GM03348 (cell line): ENCODE data around the gene SCAMP2.
"Not testable (repeated sequence)": the region's sequence is repeated elsewhere in the genome, so short reads cannot be mapped to it uniquely, and the experiment has no call there.

Source experiments
- DNase-seq: peaks from one replicate; pipeline ENCODE4 v3.0.0; 2012; ENCODE audit warnings: low spot score

Gene SCAMP2

GRCh38 chr15:74873036-74873755 lies at the start of gene SCAMP2:
SCAMP2 (minus strand) TSS chr15:74873365; CDS start chr15:74873255, 110 bp downstream.
- peak; percentile 98 for DNase-seq

DNA sequence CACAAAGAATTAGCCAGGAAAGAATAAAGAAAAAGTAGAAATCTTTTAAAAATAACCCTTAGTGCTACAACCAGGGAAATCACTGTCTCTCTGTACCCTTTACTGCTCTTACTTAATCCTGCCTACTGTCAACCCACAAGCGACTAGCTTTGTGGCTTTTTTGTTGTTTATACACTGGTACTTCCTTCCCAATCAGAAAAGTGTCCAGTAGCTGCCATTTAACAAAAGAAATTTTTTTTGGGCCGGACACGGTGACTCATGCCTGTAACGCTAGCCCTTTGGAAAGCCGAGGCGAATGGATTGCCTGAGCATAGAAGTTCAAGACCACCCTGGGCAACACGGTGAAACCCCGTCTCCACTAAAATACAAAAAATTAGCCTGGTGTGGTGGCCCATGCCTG lies 47.3 kb upstream of the SCAMP2 start:
- DNase-seq: no peak

DNA sequence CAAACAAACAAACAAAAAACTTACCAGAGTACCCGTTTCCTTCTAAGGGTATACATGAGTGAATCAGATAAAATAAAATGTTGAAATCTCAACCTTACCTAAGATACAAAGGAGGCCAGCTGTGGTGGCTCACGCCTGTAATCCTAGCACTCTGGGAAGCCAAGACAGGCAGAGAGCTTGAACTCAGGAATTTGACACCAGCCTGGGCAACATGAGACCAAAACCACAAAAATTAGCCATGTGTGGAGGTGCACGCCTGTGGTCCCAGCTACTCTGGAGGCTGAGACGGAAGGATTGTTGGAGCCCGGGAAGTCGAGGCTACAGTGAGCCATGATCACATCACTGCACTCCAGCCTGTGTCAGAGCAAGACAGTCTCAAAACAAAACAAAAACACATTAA lies 44.5 kb upstream of the SCAMP2 start:
- no peak for DNase-seq

- not testable (repeated sequence) for DNase-seq
These were observed 40.6 kb upstream of the SCAMP2 start for GRCh38 chr15:74913799-74914198.

DNA sequence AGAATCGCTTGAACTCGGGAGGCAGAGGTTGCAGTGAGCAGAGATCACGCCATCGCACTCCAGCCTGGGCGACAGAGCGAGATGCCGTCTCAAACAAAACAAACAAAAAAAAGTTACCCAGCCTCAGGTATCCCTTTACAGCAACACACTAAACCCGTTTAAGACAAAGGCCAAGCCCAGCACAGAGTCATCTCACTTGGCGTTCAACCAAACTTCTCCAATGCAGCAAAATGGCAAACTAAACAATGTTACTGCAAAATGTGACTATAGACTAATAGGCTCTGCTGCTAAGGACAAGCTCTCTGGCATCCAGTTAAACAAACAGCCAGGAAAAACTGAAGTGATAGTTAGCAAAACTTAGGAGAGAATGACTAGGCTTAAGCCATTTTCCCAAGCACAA lies 39.9 kb upstream of the SCAMP2 start:
- DNase-seq: no peak

- no peak for DNase-seq
These were observed 35.5 kb upstream of the SCAMP2 start for GRCh38 chr15:74908635-74909034.

DNA sequence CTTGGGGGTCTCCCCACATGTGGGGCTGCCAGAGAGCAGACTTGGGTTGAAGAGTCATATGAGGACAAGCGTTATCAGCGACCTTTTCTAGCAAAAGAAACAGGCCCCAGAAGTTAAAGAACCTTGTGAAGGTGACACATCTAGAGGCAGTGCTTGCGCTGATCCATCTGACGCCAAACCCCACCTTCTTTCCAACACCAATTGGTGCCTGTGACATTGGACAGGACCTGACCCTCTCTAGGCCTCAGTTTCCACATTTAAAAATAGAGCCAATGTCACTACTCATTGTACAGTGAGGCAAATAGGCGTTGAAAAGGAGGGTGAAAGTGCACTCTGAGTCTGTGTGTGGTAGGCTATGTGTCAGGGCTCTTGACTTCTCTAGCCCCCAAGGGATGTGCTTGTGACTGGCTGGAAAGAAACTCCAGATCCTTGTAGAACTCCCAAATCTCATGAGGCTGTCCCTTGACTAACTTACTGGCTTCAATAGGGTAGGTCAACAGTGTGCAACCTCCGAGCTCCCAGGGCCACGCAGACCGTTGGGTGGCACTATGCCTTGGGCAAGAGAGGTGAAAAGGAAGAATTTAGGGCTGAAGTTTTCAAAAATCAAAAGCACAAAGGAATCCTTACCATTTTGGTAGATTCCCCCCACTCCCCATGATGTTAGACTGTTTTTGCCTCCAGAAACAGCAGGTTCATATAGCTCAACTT lies 34.2 kb upstream of the SCAMP2 start:
- no peak for DNase-seq

GRCh38 chr15:74906450-74907162 lies 33.4 kb upstream of the SCAMP2 start, which contains the start of gene FAM219B:
FAM219B (minus strand) TSS chr15:74906851; CDS start chr15:74906800, 51 bp downstream.
- DNase-seq: peak; percentile 98

DNA sequence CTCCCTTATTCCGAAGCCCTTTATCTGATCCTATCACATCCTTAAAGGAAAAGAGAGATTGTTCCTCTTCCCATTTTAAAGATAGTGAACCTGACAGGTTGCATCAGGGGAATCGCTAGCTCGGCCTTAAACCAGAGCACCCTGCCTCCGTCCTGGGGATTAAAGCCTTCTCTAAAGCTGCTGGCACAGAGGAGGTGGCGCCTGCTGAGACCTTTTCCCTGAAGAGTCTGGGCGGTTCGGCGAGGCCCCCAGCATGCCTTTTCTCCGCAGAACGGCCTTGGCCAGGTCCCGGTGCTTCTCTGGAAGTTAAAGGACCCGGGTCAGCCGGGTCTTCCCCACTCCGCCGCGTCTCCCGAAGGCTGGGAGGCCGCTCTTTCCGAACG lies 32.9 kb upstream of the SCAMP2 start:
- no peak for DNase-seq

- no peak for DNase-seq
These were observed 31.1 kb upstream of the SCAMP2 start for GRCh38 chr15:74904190-74904805.

- DNase-seq: no peak
These were observed 30.5 kb upstream of the SCAMP2 start for GRCh38 chr15:74903676-74904075.

DNA sequence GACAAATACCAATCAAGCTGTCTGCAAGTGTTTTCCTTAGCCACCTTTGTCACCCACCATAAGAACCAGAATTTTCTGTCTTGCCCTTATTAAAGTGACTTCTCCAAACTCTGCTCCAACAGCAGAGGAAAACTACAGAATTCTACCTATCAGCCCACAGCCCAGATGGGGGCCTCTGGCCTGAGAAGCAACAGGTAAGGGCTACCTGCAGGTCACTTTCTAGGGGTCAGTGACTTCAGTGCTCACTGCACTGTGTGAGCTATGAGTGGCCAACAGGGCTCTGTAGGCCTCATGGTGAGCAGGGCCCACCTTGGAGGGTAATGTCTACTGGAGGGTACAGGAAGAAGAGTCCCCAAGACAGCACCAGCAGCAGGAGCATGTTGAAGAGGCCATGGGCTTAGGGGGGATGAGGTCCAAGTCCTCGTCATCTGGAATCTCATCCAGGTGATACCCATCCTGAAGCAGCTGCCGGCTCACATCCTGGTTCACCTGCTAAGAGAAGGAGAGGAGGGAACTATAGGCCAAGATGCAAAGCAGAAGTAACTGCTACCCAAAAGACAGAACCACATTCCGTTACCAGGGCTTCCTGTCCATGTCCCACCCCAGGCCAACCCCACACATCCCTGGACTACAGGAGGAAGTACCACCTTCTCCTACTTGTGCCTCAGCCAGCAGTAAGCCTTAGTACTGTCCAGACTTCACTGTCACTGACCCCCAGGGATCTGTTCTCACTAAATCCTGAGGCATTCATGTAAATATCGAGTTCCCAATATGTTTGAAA lies 29.3 kb upstream of the SCAMP2 start:
- no peak for DNase-seq

GRCh38 chr15:74901612-74902063 lies 28.5 kb upstream of the SCAMP2 start:
- DNase-seq: peak; percentile 85

DNA sequence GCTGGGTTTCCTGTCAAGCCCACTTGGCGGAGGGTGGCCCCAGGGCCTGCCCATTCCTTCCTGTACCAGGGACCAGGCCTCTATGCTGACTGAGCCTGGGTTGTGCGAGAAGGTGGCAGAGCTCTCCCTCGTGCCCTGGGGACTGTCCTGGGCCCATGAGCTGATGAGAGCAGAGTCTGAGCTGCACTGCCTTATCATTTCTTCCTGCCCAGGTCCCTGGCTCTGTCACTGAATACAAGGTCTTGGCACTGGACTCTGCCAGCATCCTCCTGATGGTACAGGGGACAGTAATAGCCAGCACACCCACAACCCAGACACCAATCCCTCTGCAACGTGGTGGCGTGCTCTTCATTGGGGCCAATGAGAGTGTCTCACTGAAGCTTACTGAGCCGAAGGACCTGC lies 24.1 kb upstream of the SCAMP2 start:
- no peak for DNase-seq

DNA sequence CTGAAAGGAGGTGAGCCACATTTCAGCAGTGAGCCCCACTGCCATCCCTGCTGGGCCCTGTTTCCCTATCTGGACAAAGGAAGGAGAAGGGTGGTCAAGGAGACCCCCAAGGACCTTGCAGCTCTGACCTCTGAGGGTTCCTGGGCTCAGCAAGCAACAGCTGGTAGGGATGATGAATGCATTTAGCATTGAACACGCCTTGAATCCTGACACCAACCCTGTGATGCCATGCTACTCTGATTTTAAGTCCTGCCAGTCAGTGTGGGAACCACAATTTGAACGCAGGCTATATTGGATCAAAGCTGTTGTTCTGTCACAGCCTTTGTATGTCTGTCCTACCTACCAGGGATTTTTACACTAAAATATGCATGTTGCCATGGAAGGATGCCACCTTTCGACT lies 23.2 kb upstream of the SCAMP2 start:
- no peak for DNase-seq

GRCh38 chr15:74895830-74896229 lies 22.7 kb upstream of the SCAMP2 start:
- DNase-seq: no peak

GRCh38 chr15:74894383-74894782 lies 21.2 kb upstream of the SCAMP2 start:
- not testable (repeated sequence) for DNase-seq

DNA sequence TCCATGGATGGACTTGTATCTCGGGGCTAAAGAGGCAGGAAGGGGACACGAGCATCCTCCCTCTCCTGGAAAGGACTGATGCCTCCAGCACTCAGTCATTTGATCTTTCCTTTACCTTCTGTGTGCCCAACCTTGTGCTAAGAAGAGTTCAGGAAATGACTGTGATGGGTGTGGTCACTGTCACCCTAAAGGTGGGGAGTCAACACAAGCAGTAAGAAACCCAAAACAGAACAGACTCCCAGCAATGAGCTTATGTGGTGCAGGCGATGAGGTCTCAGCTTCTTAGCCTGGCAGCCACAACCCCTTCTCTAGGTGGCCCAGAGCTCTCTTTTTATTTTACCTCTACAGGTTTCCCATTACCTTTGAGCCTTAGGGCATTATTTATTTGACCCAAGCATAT lies 20.5 kb upstream of the SCAMP2 start:
- DNase-seq: no peak

DNA sequence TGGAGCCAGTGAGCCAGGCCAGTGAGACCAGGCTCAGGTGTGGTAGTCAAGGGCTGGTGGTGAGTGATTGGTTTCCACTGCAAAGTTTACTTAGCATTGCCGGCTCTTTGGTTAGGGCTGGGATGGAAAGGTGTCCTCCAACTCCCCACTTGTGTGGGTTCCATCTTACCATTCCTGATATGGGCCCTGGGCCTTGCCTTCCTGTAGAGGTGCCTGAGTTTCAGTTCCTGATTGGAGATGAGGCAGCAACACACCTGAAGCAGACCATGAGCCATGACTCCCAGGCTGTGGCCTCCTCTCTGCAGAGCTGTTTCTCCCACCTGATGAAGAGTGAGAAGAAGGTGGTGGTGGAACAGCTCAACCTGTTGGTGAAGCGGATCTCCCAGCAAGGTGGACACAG lies 19.8 kb upstream of the SCAMP2 start:
- no peak for DNase-seq

DNA sequence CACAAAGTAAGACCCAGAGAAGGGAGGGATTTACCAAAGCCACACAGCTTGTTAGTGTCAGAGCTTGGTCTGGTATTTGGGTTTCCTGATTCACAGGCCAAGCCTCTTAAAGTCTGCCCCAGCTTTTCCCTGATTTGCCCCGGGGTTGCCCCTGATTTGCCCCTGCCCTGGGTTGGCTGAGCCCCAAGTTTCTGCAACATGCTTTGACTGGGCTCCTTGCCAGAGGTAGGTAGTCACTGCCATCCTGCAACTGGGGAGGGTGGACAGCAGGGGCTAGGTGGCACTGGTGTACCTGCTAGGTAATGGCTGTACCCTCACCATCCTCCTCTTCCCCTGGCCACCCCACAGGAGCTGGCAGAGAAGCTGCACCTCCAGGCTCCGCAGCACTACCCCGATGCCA lies 19.1 kb upstream of the SCAMP2 start:
- DNase-seq: no peak

- DNase-seq: no peak
These were observed 18.3 kb upstream of the SCAMP2 start for GRCh38 chr15:74891469-74891868.

DNA sequence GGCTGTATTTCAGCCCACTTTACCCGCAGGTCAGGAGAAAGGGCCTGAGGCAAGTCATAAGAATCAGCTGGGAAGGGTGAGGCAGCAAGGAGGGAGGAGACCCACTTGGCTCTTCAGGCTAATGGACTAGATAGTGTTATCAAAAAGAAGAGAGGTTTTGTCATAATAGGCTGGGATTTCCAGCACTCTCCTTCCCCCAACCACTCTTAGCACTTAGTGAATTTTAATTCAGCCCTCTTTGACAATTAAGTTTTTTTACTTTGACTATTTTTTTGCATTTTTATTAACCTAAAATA lies 17.4 kb upstream of the SCAMP2 start:
- no peak for DNase-seq
